ENCODE measurements around the gene ADGRL3.

DNA sequence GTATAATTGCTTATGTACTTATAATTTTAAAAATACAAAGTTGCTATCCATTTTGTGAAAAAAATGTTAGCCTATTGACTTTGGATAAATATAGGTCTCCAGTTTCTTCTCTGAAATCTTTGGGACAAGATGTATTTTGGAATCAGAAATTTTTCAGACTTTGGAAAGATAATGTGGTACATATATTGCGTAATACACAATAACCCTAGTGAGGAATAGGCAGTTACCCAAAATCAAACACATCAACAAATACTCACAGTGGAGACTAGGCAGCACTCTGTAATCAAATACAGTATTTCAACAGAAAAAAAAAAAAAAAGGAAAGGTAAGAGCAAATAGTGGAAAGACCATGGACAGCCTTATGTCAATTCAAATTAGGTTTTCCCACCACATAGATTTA lies 796.8 kb downstream of the ADGRL3 start:
- TF ChIP-seq CTCF (IDR thresholded peaks at IDR 0.05; ENCODE audit: low read length) (no peak), EZH2 (IDR thresholded peaks at IDR 0.05; ENCODE audit: borderline replicate concordance, low read length) (no peak)

Data from OCI-LY1 (cell line).